H1 (cell line): ENCODE results near the gene SH3TC2. TPM values are rescaled to one million over a fixed set of nuclear protein-coding genes. Genes with fewer than 3 reads are reported as not detected.

Experiments used
- CTCF ChIA-PET: fragments of 300-600 bp; sonication (Branson Sonifier 250); formaldehyde crosslinking; loops from one replicate; lab custom pipeline; 2021; ENCODE audit not compliant: partially characterized antibody; lab: Charles Lee
- POLR2A ChIA-PET: fragments of 300-600 bp; sonication (Branson Sonifier 250); formaldehyde crosslinking; loops from one replicate; lab custom pipeline; 2021; ENCODE audit warnings: inconsistent platforms; ENCODE audit not compliant: partially characterized antibody; lab: Charles Lee
- DNase-seq, 2 experiments: peaks; one replicate each; pipeline versions ENCODE4 v3.0.0 to v3.0.0-alpha.2; 2010 to 2022; ENCODE audit warnings: low spot score in 2 of 2, low read depth in 1 of 2, mixed read lengths in 1 of 2
- FAIRE-seq: peaks from 2 replicates; lab custom pipeline; 2011; peaks lifted over from hg19 to GRCh38; lab: Jason Lieb, UNC
- H2AFZ ChIP-seq: 2 replicates; pipeline ENCODE4 v1.8.1; 2012; ENCODE audit warnings: low read length, inconsistent platforms
- H2AK5ac ChIP-seq: 2 replicates; pipeline ENCODE4 v1.6.1; 2013; ENCODE audit warnings: low read depth, low read length
- H2BK120ac ChIP-seq: replicated peaks from 2 replicates; pipeline ENCODE3; 2013; ENCODE audit warnings: low read depth, low read length, inconsistent platforms
- H2BK12ac ChIP-seq: 2 replicates; pipeline ENCODE4 v1.6.1; 2013; ENCODE audit warnings: low read depth, low read length
- H2BK15ac ChIP-seq: 2 replicates; pipeline ENCODE4 v1.6.1; 2013; ENCODE audit warnings: low read length
- H2BK20ac ChIP-seq: 2 replicates; pipeline ENCODE4 v1.6.1; 2013; ENCODE audit warnings: low read length
- H2BK5ac ChIP-seq: 2 replicates; pipeline ENCODE4 v1.6.1; 2013; ENCODE audit warnings: low read depth, low read length
- H3K14ac ChIP-seq: 2 replicates; pipeline ENCODE4 v1.6.1; 2013; ENCODE audit warnings: inconsistent platforms; ENCODE audit not compliant: insufficient read length
- H3K18ac ChIP-seq: 2 replicates; pipeline ENCODE4 v1.6.1; 2013; ENCODE audit warnings: low read length; ENCODE audit errors: extremely low read depth
- H3K23ac ChIP-seq: 2 replicates; pipeline ENCODE4 v1.6.1; 2013; ENCODE audit warnings: inconsistent platforms; ENCODE audit not compliant: insufficient read length
- H3K23me2 ChIP-seq: 2 replicates; pipeline ENCODE4 v1.6.1; 2013; ENCODE audit warnings: low read depth, low read length
- H3K27ac ChIP-seq: 2 replicates; pipeline ENCODE4 v1.6.1; 2011; ENCODE audit warnings: low read depth, low read length, inconsistent platforms
- H3K27me3 ChIP-seq, 4 experiments: replicated peaks in 1 of 4; 1 replicate in 1 of 4; 2 replicates in 3 of 4; pipeline versions ENCODE4 v1.6.1 to v1.8.1; 2011 to 2013; ENCODE audit warnings: low read length in 3 of 4, mild to moderate bottlenecking in 3 of 4, inconsistent platforms in 2 of 4, mixed read lengths in 2 of 4, moderate library complexity in 1 of 4; ENCODE audit not compliant: control insufficient read depth in 3 of 4, insufficient read depth in 3 of 4; ENCODE audit errors: extremely low read depth in 1 of 4
- H3K36me3 ChIP-seq, 4 experiments: 2 replicates each; pipeline versions ENCODE4 v1.6.1 to v1.8.1; 2011 to 2013; ENCODE audit warnings: mild to moderate bottlenecking in 4 of 4, low read length in 3 of 4, moderate library complexity in 2 of 4, control low read depth in 1 of 4, inconsistent platforms in 1 of 4; ENCODE audit not compliant: insufficient read depth in 4 of 4, control insufficient read depth in 2 of 4
- H3K4ac ChIP-seq: replicated peaks from 2 replicates; pipeline ENCODE3; 2013; ENCODE audit warnings: low read length, low read depth, mixed read lengths, inconsistent platforms; ENCODE audit not compliant: insufficient read length
- H3K4me1 ChIP-seq, 4 experiments: replicated peaks in 1 of 4; 1 replicate in 1 of 4; 2 replicates in 3 of 4; pipeline versions ENCODE4 v1.6.1 to v1.8.1; 2011 to 2013; ENCODE audit warnings: low read length in 3 of 4, inconsistent platforms in 2 of 4, mixed read lengths in 1 of 4; ENCODE audit not compliant: insufficient read depth in 4 of 4, control insufficient read depth in 3 of 4
- H3K4me2 ChIP-seq, 2 experiments: 2 replicates each; pipeline versions ENCODE4 v1.6.1 to v1.8.1; 2011 to 2013; ENCODE audit warnings: low read depth in 2 of 2, low read length in 2 of 2, control low read depth in 1 of 2, inconsistent platforms in 1 of 2, mild to moderate bottlenecking in 1 of 2; ENCODE audit not compliant: insufficient read depth in 1 of 2
- H3K4me3 ChIP-seq, 4 experiments: fragments of 200-600, 300-600 bp in 1 of 4; sonication (generic), shearing (Covaris generic), sonication (Bioruptor Twin) in 1 of 4; 2 replicates each; pipeline versions ENCODE4 v1.5.1 to v1.8.1; 2011 to 2016; ENCODE audit warnings: low read length in 4 of 4, low read depth in 3 of 4, control low read depth in 2 of 4, inconsistent platforms in 2 of 4, mild to moderate bottlenecking in 2 of 4, mixed read lengths in 1 of 4, moderate library complexity in 1 of 4; ENCODE audit not compliant: insufficient read depth in 2 of 4; ENCODE audit errors: extremely low read depth in 1 of 4
- H3K56ac ChIP-seq: replicated peaks from 2 replicates; pipeline ENCODE3; 2013; ENCODE audit warnings: low read depth, mild to moderate bottlenecking, mixed read lengths, low read length, inconsistent platforms; ENCODE audit not compliant: insufficient read length
- H3K79me1 ChIP-seq: 2 replicates; pipeline ENCODE4 v1.6.1; 2013; ENCODE audit warnings: low read depth, low read length, control low read depth
- H3K79me2 ChIP-seq, 2 experiments: 2 replicates each; pipeline versions ENCODE4 v1.6.1 to v1.8.1; 2012 to 2013; ENCODE audit warnings: low read length in 2 of 2, mild to moderate bottlenecking in 2 of 2, inconsistent platforms in 1 of 2; ENCODE audit not compliant: insufficient read depth in 2 of 2, control insufficient read depth in 1 of 2
- H3K9ac ChIP-seq, 4 experiments: replicated peaks in 1 of 4; 1 replicate in 1 of 4; 2 replicates in 3 of 4; pipeline versions ENCODE4 v1.6.1 to v1.8.1; 2011 to 2013; ENCODE audit warnings: low read depth in 3 of 4, low read length in 3 of 4, control low read depth in 2 of 4, mild to moderate bottlenecking in 2 of 4, moderate library complexity in 2 of 4, inconsistent platforms in 1 of 4; ENCODE audit errors: extremely low read depth in 1 of 4
- H3K9me3 ChIP-seq, 2 experiments: 2 replicates each; pipeline versions ENCODE4 v1.6.1 to v1.8.1; 2012 to 2013; ENCODE audit warnings: mild to moderate bottlenecking in 2 of 2, moderate library complexity in 2 of 2, control low read depth in 1 of 2, inconsistent platforms in 1 of 2, low read depth in 1 of 2, low read length in 1 of 2, mixed read lengths in 1 of 2; ENCODE audit not compliant: insufficient read depth in 2 of 2
- H4K20me1 ChIP-seq, 2 experiments: replicated peaks in 1 of 2; 2 replicates each; pipeline versions ENCODE3 to v1.8.1; 2011 to 2013; ENCODE audit warnings: inconsistent platforms in 2 of 2, low read length in 2 of 2, mild to moderate bottlenecking in 1 of 2; ENCODE audit not compliant: insufficient read depth in 2 of 2, control insufficient read depth in 1 of 2
- H4K5ac ChIP-seq: 2 replicates; pipeline ENCODE4 v1.6.1; 2013; ENCODE audit warnings: low read length, low read depth, mixed read lengths, inconsistent platforms; ENCODE audit not compliant: insufficient read length
- H4K8ac ChIP-seq: 2 replicates; pipeline ENCODE4 v1.8.0; 2013; ENCODE audit warnings: mild to moderate bottlenecking, moderate library complexity, low read length, inconsistent platforms; ENCODE audit not compliant: insufficient read depth; ENCODE audit errors: extremely low read depth
- H4K91ac ChIP-seq: replicated peaks from 2 replicates; pipeline ENCODE3; 2013; ENCODE audit warnings: low read length, mixed read lengths, inconsistent platforms; ENCODE audit not compliant: insufficient read length
- HDAC6 ChIP-seq: IDR thresholded peaks from one replicate; pipeline ENCODE4 v1.7.1; 2012; ENCODE audit warnings: low read depth, mild to moderate bottlenecking, inconsistent platforms, low read length, moderate library complexity
- SP4 ChIP-seq: IDR thresholded peaks from 2 replicates; pipeline ENCODE4 v1.6.1; 2012; ENCODE audit warnings: low read length, inconsistent platforms
- WGBS, 2 experiments: shearing (Covaris generic) in 1 of 2; methylation state at CpG; one replicate each; pipeline versions ENCODE4 v1.1.6 to v1.1.7; 2013 to 2015; ENCODE audit warnings: low lambda C conversion rate in 2 of 2, mixed read lengths in 2 of 2, inconsistent platforms in 1 of 2, low coverage in 1 of 2, missing lambda C conversion rate in 1 of 2; ENCODE audit not compliant: insufficient replicate concordance in 2 of 2, insufficient coverage in 1 of 2, insufficient read length in 1 of 2; ENCODE audit errors: extremely low coverage in 1 of 2, missing lambda C conversion rate in 1 of 2; 5-methylcytosine and 5-hydroxymethylcytosine counted together
- polyA plus RNA-seq, 7 experiments: library from polyadenylated mRNA; depleted of rRNA in 3 of 7; stranded (reverse) in 5 of 7; unstranded in 2 of 7; fragments of >200 nt in 5 of 7; fragments of 200-250 nt in 2 of 7; gene quantifications; 1 replicate in 5 of 7; 2 replicates in 1 of 7; 4 replicates in 1 of 7; pipeline versions ENCODE4 v1.2.1 to v1.2.3, GENCODE V29; 2011 to 2013; ENCODE audit warnings: missing spikeins in 2 of 7, mixed read lengths in 2 of 7
- total RNA-seq: library from RNA; stranded (reverse); fragmentation: NEBNext Ultra II Directional; extraction: Animal tissue kit (Norgen Biotek cat#: 25700); gene quantifications from 2 replicates; pipeline ENCODE4 v1.2.1, GENCODE V29; 2021
- TF ChIP-seq, protein P1 (sequence below): IDR thresholded peaks from 2 replicates; pipeline ENCODE4 v1.6.1; 2012; ENCODE audit warnings: inconsistent platforms

SH3TC2 gene
- total and polyA plus RNA-seq, 2 of the 8 experiments (the other 6 are each of a cell fraction or from before 2014, with no cell fraction given): 0.11 to 0.80 TPM

DNA sequence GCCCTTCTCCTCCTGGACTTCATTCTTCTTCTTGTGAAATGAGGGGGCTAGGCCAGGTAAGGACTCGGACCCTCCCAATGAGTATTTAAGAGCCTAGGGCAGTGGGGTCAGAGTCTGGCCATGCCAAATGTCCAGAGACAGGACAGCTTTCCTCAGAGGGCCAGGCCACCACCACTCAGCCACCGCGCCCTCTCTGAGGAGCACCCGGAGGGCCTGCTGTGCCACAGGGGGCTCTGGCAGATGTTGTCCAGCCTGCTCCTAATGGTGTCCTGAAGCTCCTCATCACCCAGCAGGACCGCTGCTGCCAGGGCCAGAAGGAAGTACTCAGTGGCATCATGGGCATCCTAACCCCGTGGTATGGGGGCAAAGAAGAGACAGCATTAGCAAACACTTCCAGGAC is 58.3 kb downstream of the SH3TC2 start:
- no peak overlapping the region for H3K27ac ChIP-seq
- ChIA-PET POLR2A (no interaction called here), CTCF (interaction anchor here (0.6 to 10.5 kb wide), 9 partner anchors 8 to 273 kb away, joined by 3 to 98 read pairs (median 7); no protein-coding TSS in a partner anchor)
- no peaks in the 10 kb centered on the region for H4K20me1 ChIP-seq
- no peak overlapping the region for H4K91ac ChIP-seq
- H3K36me3 ChIP-seq: no peaks in the 10 kb centered on the region
- H2BK15ac ChIP-seq: no peak overlapping the region
- no peak overlapping the region for H3K18ac ChIP-seq
- H4K8ac ChIP-seq: no peak overlapping the region
- no peak overlapping the region for H2BK5ac ChIP-seq
- H3K23ac ChIP-seq: no peak overlapping the region
- no peak overlapping the region for H3K4me2 ChIP-seq
- H3K79me2 ChIP-seq: no peaks in the 10 kb centered on the region
- no peaks in the 10 kb centered on the region; a peak in 1 of 7 replicates for H3K4me1 ChIP-seq
- no peak overlapping the region for H3K4me3 ChIP-seq
- H2BK12ac ChIP-seq: no peak overlapping the region
- no peak overlapping the region for H2AFZ ChIP-seq
- no peak overlapping the region for H2BK120ac ChIP-seq
- H3K9me3 ChIP-seq: no peaks in the 10 kb centered on the region
- DNase-seq (no peak), FAIRE-seq (no peak)
- H3K56ac ChIP-seq: no peak overlapping the region
- 98% methylated on average over 6 of the region's 6 CpGs; no CpG with 5 or more reads in 1 of the 2 experiments for WGBS, 2 experiments
- no peak for TF ChIP-seq SP4
- TF ChIP-seq, protein P1, sequence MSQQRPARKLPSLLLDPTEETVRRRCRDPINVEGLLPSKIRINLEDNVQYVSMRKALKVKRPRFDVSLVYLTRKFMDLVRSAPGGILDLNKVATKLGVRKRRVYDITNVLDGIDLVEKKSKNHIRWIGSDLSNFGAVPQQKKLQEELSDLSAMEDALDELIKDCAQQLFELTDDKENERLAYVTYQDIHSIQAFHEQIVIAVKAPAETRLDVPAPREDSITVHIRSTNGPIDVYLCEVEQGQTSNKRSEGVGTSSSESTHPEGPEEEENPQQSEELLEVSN: no peak
- no peak for TF ChIP-seq HDAC6
- H2BK20ac ChIP-seq: no peak overlapping the region
- no peak overlapping the region for H3K9ac ChIP-seq
- no peak overlapping the region for H4K5ac ChIP-seq
- no peak overlapping the region for H3K14ac ChIP-seq
- H3K79me1 ChIP-seq: no peaks in the 10 kb centered on the region
- no peak overlapping the region for H2AK5ac ChIP-seq
- H3K23me2 ChIP-seq: no peaks in the 10 kb centered on the region
- no peak overlapping the region for H3K4ac ChIP-seq
- H3K27me3 ChIP-seq: no peaks in the 10 kb centered on the region
